ENCODE data around the gene BMP6. TPM values are rescaled to one million over a fixed set of nuclear protein-coding genes. Genes with fewer than 3 reads are reported as not detected.

Gene BMP6
- total and polyA plus RNA-seq, 4 experiments from 2014 or later = 0.06 TPM; not detected in 3

GRCh38 chr6:7841781-7842468 lies 116.0 kb downstream of the BMP6 start:
- Histone ChIP-seq H3K4me3 (ENCODE audit: low read length in 2 of 2) (no peak overlapping the region), H3K9me3 (ENCODE audit: control insufficient read depth in 1 of 2, low read length in 2 of 2) (no peaks in the 10 kb centered on the region), H3K27me3 (ENCODE audit: insufficient read depth, low read length) (no peaks in the 10 kb centered on the region), H3K36me3 (ENCODE audit: insufficient read depth, low read length) (no peaks in the 10 kb centered on the region), H3K27ac (ENCODE audit: low read depth, low read length) (no peak overlapping the region), H3K4me1 (ENCODE audit: insufficient read depth, low read length) (no peaks in the 10 kb centered on the region)
- H3K4me3 Mint-ChIP-seq = no peak overlapping the region
- H3K27ac Mint-ChIP-seq = no peak overlapping the region
- no peaks in the 10 kb centered on the region for H3K4me1 Mint-ChIP-seq
- ChIA-PET CTCF (ENCODE audit: partially characterized antibody) (no interaction called here), POLR2A (ENCODE audit: partially characterized antibody) (no interaction called here)
- no peak for DNase-seq
- peaks cover 14 to 16% of the 10 kb centered on the region in 2 donors for H3K27me3 Mint-ChIP-seq
- H3K36me3 Mint-ChIP-seq = no peaks in the 10 kb centered on the region
- H3K9me3 Mint-ChIP-seq = peaks cover 0 to 6% (median under 1%) of the 10 kb centered on the region in 8 donors
- intact Hi-C loops (cut with micrococcal nuclease) = no loop called here

GRCh38 chr6:7846966-7847818 lies 121.3 kb downstream of the BMP6 start:
- no peak overlapping the region for H3K4me3 ChIP-seq (ENCODE audit: low read length in 2 of 2)
- Mint-ChIP-seq H3K36me3 (no peaks in the 10 kb centered on the region), H3K4me1 (no peaks in the 10 kb centered on the region), H3K27ac (no peak overlapping the region), H3K27me3 (peaks cover 2 to 8% of the 10 kb centered on the region in 2 donors), H3K4me3 (no peak overlapping the region), H3K9me3 (peaks cover 1 to 18% (median 8%) of the 10 kb centered on the region in 8 donors)
- ChIA-PET CTCF (ENCODE audit: partially characterized antibody) (interaction anchor here (1.1 kb wide), 1 partner anchor 14 kb away, joined by 4 read pairs; no protein-coding TSS in a partner anchor), POLR2A (ENCODE audit: partially characterized antibody) (no interaction called here)
- DNase-seq = no peak
- no peaks in the 10 kb centered on the region for H3K9me3 ChIP-seq (ENCODE audit: control insufficient read depth in 1 of 2, low read length in 2 of 2)
- H3K4me1 ChIP-seq (ENCODE audit: insufficient read depth, low read length) = no peaks in the 10 kb centered on the region
- no peaks in the 10 kb centered on the region for H3K27me3 ChIP-seq (ENCODE audit: insufficient read depth, low read length)
- intact Hi-C loops (cut with micrococcal nuclease) = no loop called here
- no peaks in the 10 kb centered on the region for H3K36me3 ChIP-seq (ENCODE audit: insufficient read depth, low read length)
- H3K27ac ChIP-seq (ENCODE audit: low read depth, low read length) = no peak overlapping the region

- intact Hi-C loops (cut with micrococcal nuclease) = no loop called here
Observed at GRCh38 chr6:7848229-7848628, 122.3 kb downstream of the BMP6 start.

GRCh38 chr6:7851780-7852179 lies 125.9 kb downstream of the BMP6 start:
- intact Hi-C loops (cut with micrococcal nuclease) = no loop called here
- Histone ChIP-seq H3K27me3 (ENCODE audit: insufficient read depth, low read length) (no peaks in the 10 kb centered on the region), H3K27ac (ENCODE audit: low read depth, low read length) (no peak overlapping the region), H3K9me3 (ENCODE audit: control insufficient read depth in 1 of 2, low read length in 2 of 2) (no peaks in the 10 kb centered on the region), H3K36me3 (ENCODE audit: insufficient read depth, low read length) (no peaks in the 10 kb centered on the region), H3K4me1 (ENCODE audit: insufficient read depth, low read length) (no peaks in the 10 kb centered on the region), H3K4me3 (ENCODE audit: low read length in 2 of 2) (no peak overlapping the region)
- ChIA-PET POLR2A (ENCODE audit: partially characterized antibody) (no interaction called here), CTCF (ENCODE audit: partially characterized antibody) (no interaction called here)
- H3K36me3 Mint-ChIP-seq = no peaks in the 10 kb centered on the region
- H3K27me3 Mint-ChIP-seq = peaks cover 0 to 2% of the 10 kb centered on the region in 2 donors
- H3K4me1 Mint-ChIP-seq = no peaks in the 10 kb centered on the region
- peaks cover 2 to 24% (median 18%) of the 10 kb centered on the region in 8 donors for H3K9me3 Mint-ChIP-seq
- DNase-seq = no peak
- no peak overlapping the region for H3K27ac Mint-ChIP-seq
- H3K4me3 Mint-ChIP-seq = no peak overlapping the region

More at GRCh38 chr6:7848229-7848628, 122.3 kb downstream of the BMP6 start:
- Histone ChIP-seq H3K27me3 (ENCODE audit: insufficient read depth, low read length) (no peaks in the 10 kb centered on the region), H3K9me3 (ENCODE audit: control insufficient read depth in 1 of 2, low read length in 2 of 2) (no peaks in the 10 kb centered on the region), H3K27ac (ENCODE audit: low read depth, low read length) (no peak overlapping the region), H3K4me3 (ENCODE audit: low read length in 2 of 2) (no peak overlapping the region), H3K4me1 (ENCODE audit: insufficient read depth, low read length) (no peaks in the 10 kb centered on the region), H3K36me3 (ENCODE audit: insufficient read depth, low read length) (no peaks in the 10 kb centered on the region)
- Mint-ChIP-seq H3K27me3 (peaks cover 2 to 8% of the 10 kb centered on the region in 2 donors), H3K4me3 (no peak overlapping the region), H3K36me3 (no peaks in the 10 kb centered on the region), H3K27ac (no peak overlapping the region), H3K9me3 (peaks cover 2 to 24% (median 13%) of the 10 kb centered on the region in 8 donors), H3K4me1 (no peaks in the 10 kb centered on the region)
- CTCF ChIA-PET (ENCODE audit: partially characterized antibody) = interaction anchor here (1.1 kb wide), 1 partner anchor 13 kb away, joined by 4 read pairs; no protein-coding TSS in a partner anchor
- POLR2A ChIA-PET (ENCODE audit: partially characterized antibody) = no interaction called here
- DNase-seq = no peak

- no peak for DNase-seq
- H3K27me3 ChIP-seq (ENCODE audit: insufficient read depth, low read length) = no peaks in the 10 kb centered on the region
- no peaks in the 10 kb centered on the region for H3K9me3 ChIP-seq (ENCODE audit: control insufficient read depth in 1 of 2, low read length in 2 of 2)
- POLR2A ChIA-PET (ENCODE audit: partially characterized antibody) = no interaction called here
- no peak overlapping the region for H3K27ac ChIP-seq (ENCODE audit: low read depth, low read length)
- no peaks in the 10 kb centered on the region for H3K4me1 Mint-ChIP-seq
- H3K4me3 Mint-ChIP-seq = no peak overlapping the region
- intact Hi-C loops (cut with micrococcal nuclease) = no loop called here
- no peaks in the 10 kb centered on the region for H3K36me3 Mint-ChIP-seq
- H3K4me1 ChIP-seq (ENCODE audit: insufficient read depth, low read length) = no peaks in the 10 kb centered on the region
- peaks cover 2 to 10% of the 10 kb centered on the region in 2 donors for H3K27me3 Mint-ChIP-seq
- H3K9me3 Mint-ChIP-seq = peaks cover 0 to 3% (median 0%) of the 10 kb centered on the region in 8 donors
- CTCF ChIA-PET (ENCODE audit: partially characterized antibody) = no interaction called here
- no peak overlapping the region for H3K27ac Mint-ChIP-seq
- no peaks in the 10 kb centered on the region for H3K36me3 ChIP-seq (ENCODE audit: insufficient read depth, low read length)
- H3K4me3 ChIP-seq (ENCODE audit: low read length in 2 of 2) = no peak overlapping the region
Observed at GRCh38 chr6:7859591-7859990, 133.7 kb downstream of the BMP6 start.

GRCh38 chr6:7865781-7866180 lies 139.9 kb downstream of the BMP6 start:
- no peaks in the 10 kb centered on the region for H3K4me1 ChIP-seq (ENCODE audit: insufficient read depth, low read length)
- DNase-seq = no peak
- H3K4me1 Mint-ChIP-seq = no peaks in the 10 kb centered on the region
- CTCF ChIA-PET (ENCODE audit: partially characterized antibody) = no interaction called here
- H3K27ac ChIP-seq (ENCODE audit: low read depth, low read length) = no peak overlapping the region
- no peaks in the 10 kb centered on the region for H3K36me3 Mint-ChIP-seq
- H3K27me3 ChIP-seq (ENCODE audit: insufficient read depth, low read length) = no peaks in the 10 kb centered on the region
- POLR2A ChIA-PET (ENCODE audit: partially characterized antibody) = no interaction called here
- no peak overlapping the region for H3K4me3 ChIP-seq (ENCODE audit: low read length in 2 of 2)
- no peaks in the 10 kb centered on the region for H3K36me3 ChIP-seq (ENCODE audit: insufficient read depth, low read length)
- no peak overlapping the region for H3K27ac Mint-ChIP-seq
- no peak overlapping the region for H3K4me3 Mint-ChIP-seq
- H3K9me3 ChIP-seq (ENCODE audit: control insufficient read depth in 1 of 2, low read length in 2 of 2) = no peaks in the 10 kb centered on the region
- intact Hi-C loops (cut with micrococcal nuclease) = no loop called here
- no peaks in the 10 kb centered on the region for H3K9me3 Mint-ChIP-seq
- H3K27me3 Mint-ChIP-seq = peaks cover 1 to 8% of the 10 kb centered on the region in 2 donors

GRCh38 chr6:7866526-7866925 lies 140.6 kb downstream of the BMP6 start:
- Mint-ChIP-seq H3K4me3 (no peak overlapping the region), H3K9me3 (peaks cover 0 to 2% (median 0%) of the 10 kb centered on the region in 8 donors), H3K4me1 (no peaks in the 10 kb centered on the region)

More at GRCh38 chr6:7866526-7866925, 140.6 kb downstream of the BMP6 start:
- intact Hi-C loops (cut with micrococcal nuclease) = no loop called here
- no peak overlapping the region for H3K4me3 ChIP-seq (ENCODE audit: low read length in 2 of 2)
- Mint-ChIP-seq H3K36me3 (no peaks in the 10 kb centered on the region), H3K27ac (no peak overlapping the region), H3K27me3 (peaks cover 1 to 8% of the 10 kb centered on the region in 2 donors)
- ChIA-PET CTCF (ENCODE audit: partially characterized antibody) (no interaction called here), POLR2A (ENCODE audit: partially characterized antibody) (no interaction called here)
- no peak for DNase-seq
- no peaks in the 10 kb centered on the region for H3K9me3 ChIP-seq (ENCODE audit: control insufficient read depth in 1 of 2, low read length in 2 of 2)
- no peaks in the 10 kb centered on the region for H3K4me1 ChIP-seq (ENCODE audit: insufficient read depth, low read length)
- H3K36me3 ChIP-seq (ENCODE audit: insufficient read depth, low read length) = no peaks in the 10 kb centered on the region
- H3K27ac ChIP-seq (ENCODE audit: low read depth, low read length) = no peak overlapping the region
- no peaks in the 10 kb centered on the region for H3K27me3 ChIP-seq (ENCODE audit: insufficient read depth, low read length)
